Ishikawa (cell line): ENCODE results near the gene COX10.

Experiments used
- EGR1 ChIP-seq: IDR thresholded peaks from 2 replicates; pipeline ENCODE4 v1.6.1; 2012
- EP300 ChIP-seq: IDR thresholded peaks from 2 replicates; pipeline ENCODE4 v1.6.1; 2012; ENCODE audit warnings: borderline replicate concordance
- FOXM1 ChIP-seq: IDR thresholded peaks from 2 replicates; pipeline ENCODE4 v1.6.1; 2012; ENCODE audit warnings: low read depth, borderline replicate concordance
- NFIC ChIP-seq: IDR thresholded peaks from 2 replicates; pipeline ENCODE4 v1.6.1; 2012
- RAD21 ChIP-seq: IDR thresholded peaks from 2 replicates; pipeline ENCODE4 v1.6.1; 2012; ENCODE audit warnings: low read depth
- TAF1 ChIP-seq: IDR thresholded peaks from 2 replicates; pipeline ENCODE4 v1.6.1; 2012; ENCODE audit warnings: low read depth, mild to moderate bottlenecking
- TCF12 ChIP-seq: IDR thresholded peaks from 2 replicates; pipeline ENCODE4 v1.6.1; 2012; ENCODE audit warnings: low read depth
- TEAD4 ChIP-seq: IDR thresholded peaks from 2 replicates; pipeline ENCODE4 v1.6.1; 2012
- YY1 ChIP-seq: IDR thresholded peaks from 2 replicates; pipeline ENCODE4 v1.6.1; 2012; ENCODE audit warnings: low read depth
- ZBTB7A ChIP-seq: IDR thresholded peaks from 2 replicates; pipeline ENCODE4 v1.6.1; 2012; ENCODE audit warnings: low read depth
- TF ChIP-seq, protein P1 (sequence below): IDR thresholded peaks from 2 replicates; pipeline ENCODE4 v1.6.1; 2012; ENCODE audit warnings: low read depth, mild to moderate bottlenecking

DNA sequence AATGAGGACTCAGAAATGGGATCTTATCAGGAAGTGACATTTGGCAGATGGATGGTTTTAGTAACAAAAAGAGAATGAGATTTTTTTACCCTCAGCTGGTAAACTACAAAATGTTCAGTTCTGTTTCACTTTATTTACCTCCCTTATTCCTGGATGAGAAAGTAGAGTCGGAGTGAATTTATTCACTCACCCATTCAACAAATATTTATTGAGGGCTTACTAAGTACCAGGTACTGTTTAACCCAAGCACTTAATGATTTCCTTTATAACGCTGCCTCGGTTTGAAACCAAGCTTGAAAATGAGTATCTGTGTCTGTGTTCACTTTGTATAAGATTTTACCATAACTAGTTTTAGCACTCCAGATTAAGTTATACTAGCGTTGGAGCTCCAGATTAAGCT is 129.3 kb downstream of the COX10 start:
- TF ChIP-seq FOXM1 (no peak), EGR1 (no peak), RAD21 (no peak), TAF1 (no peak), EP300 (no peak), ZBTB7A (no peak), TCF12 (no peak), YY1 (no peak), TEAD4 (no peak), NFIC (no peak)
- TF ChIP-seq, protein P1, sequence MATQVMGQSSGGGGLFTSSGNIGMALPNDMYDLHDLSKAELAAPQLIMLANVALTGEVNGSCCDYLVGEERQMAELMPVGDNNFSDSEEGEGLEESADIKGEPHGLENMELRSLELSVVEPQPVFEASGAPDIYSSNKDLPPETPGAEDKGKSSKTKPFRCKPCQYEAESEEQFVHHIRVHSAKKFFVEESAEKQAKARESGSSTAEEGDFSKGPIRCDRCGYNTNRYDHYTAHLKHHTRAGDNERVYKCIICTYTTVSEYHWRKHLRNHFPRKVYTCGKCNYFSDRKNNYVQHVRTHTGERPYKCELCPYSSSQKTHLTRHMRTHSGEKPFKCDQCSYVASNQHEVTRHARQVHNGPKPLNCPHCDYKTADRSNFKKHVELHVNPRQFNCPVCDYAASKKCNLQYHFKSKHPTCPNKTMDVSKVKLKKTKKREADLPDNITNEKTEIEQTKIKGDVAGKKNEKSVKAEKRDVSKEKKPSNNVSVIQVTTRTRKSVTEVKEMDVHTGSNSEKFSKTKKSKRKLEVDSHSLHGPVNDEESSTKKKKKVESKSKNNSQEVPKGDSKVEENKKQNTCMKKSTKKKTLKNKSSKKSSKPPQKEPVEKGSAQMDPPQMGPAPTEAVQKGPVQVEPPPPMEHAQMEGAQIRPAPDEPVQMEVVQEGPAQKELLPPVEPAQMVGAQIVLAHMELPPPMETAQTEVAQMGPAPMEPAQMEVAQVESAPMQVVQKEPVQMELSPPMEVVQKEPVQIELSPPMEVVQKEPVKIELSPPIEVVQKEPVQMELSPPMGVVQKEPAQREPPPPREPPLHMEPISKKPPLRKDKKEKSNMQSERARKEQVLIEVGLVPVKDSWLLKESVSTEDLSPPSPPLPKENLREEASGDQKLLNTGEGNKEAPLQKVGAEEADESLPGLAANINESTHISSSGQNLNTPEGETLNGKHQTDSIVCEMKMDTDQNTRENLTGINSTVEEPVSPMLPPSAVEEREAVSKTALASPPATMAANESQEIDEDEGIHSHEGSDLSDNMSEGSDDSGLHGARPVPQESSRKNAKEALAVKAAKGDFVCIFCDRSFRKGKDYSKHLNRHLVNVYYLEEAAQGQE, result no peak
